Panc1 (cell line): ENCODE results near the gene PDZD8. TPM values are rescaled to one million over a fixed set of nuclear protein-coding genes. Genes with fewer than 3 reads are reported as not detected.

Experiments used
- ATAC-seq: fragments of 200-7000 bp; cut with Tn5 transposase; 2 replicates; pipeline ENCODE4 v1.9.1; 2020; ENCODE audit warnings: mild to moderate bottlenecking, moderate library complexity
- BruUV-seq: library from RNA; stranded (reverse); fragments of 400-500 nt; replicated peaks from 2 replicates; lab custom pipeline; 2021; lab: Mats Ljungman, UMichigan
- CTCF ChIA-PET: fragments of 300-600 bp; sonication (Branson Sonifier 250); formaldehyde crosslinking; loops from one replicate; lab custom pipeline; 2022; ENCODE audit warnings: antibody characterized with exemption; lab: Charles Lee
- POLR2A ChIA-PET: fragments of 300-600 bp; sonication (Branson Sonifier 250); formaldehyde crosslinking; loops from one replicate; lab custom pipeline; 2022; ENCODE audit warnings: antibody characterized with exemption; lab: Charles Lee
- DNase-seq: peaks from one replicate; pipeline ENCODE4 v3.0.0-alpha.2; 2010; ENCODE audit warnings: low read depth, low spot score
- H3K27ac ChIP-seq: 2 replicates; pipeline ENCODE4 v1.5.1; 2011; ENCODE audit warnings: mild to moderate bottlenecking, low read length, inconsistent platforms
- H3K27me3 ChIP-seq: fragments of 200-500 bp; sonication (Bioruptor generic); 2 replicates; pipeline ENCODE4 v1.6.0; 2014; ENCODE audit warnings: low read length, inconsistent platforms; ENCODE audit not compliant: control insufficient read depth, insufficient read depth
- H3K36me3 ChIP-seq: fragments of 200-500 bp; sonication (Bioruptor generic); 2 replicates; pipeline ENCODE4 v1.5.1; 2014; ENCODE audit warnings: inconsistent platforms, mild to moderate bottlenecking, low read length, moderate library complexity; ENCODE audit not compliant: control insufficient read depth, insufficient read depth
- H3K4me1 ChIP-seq: 2 replicates; pipeline ENCODE4 v1.5.1; 2011; ENCODE audit warnings: inconsistent platforms, mild to moderate bottlenecking, low read length, moderate library complexity; ENCODE audit not compliant: control insufficient read depth, insufficient read depth
- H3K4me3 ChIP-seq, 2 experiments: 2 replicates each; pipeline ENCODE4 v1.5.1; 2011 to 2012; ENCODE audit warnings: low read depth in 2 of 2, low read length in 2 of 2, mild to moderate bottlenecking in 2 of 2, inconsistent platforms in 1 of 2, moderate library complexity in 1 of 2
- H3K9me3 ChIP-seq: fragments of 200-500 bp; sonication (Bioruptor generic); 2 replicates; pipeline ENCODE4 v1.5.1; 2014; ENCODE audit warnings: low read depth, mild to moderate bottlenecking, inconsistent platforms, low read length, moderate library complexity; ENCODE audit not compliant: control insufficient read depth, insufficient read depth
- POLR2AphosphoS5 ChIP-seq: IDR thresholded peaks from 2 replicates; pipeline ENCODE4 v1.6.1; 2012; ENCODE audit warnings: mild to moderate bottlenecking, low read depth, low read length, moderate library complexity
- SIN3A ChIP-seq: IDR thresholded peaks from 2 replicates; pipeline ENCODE4 v1.6.1; 2012; ENCODE audit warnings: low read depth, mild to moderate bottlenecking, low read length, moderate library complexity, borderline replicate concordance; ENCODE audit not compliant: insufficient read depth
- TCF7L2 ChIP-seq: IDR thresholded peaks from 2 replicates; pipeline ENCODE4 v1.6.1; 2011; ENCODE audit warnings: mild to moderate bottlenecking, low read depth, low read length, inconsistent platforms
- in situ Hi-C: cut with HindIII; loops from 2 replicates; pipeline ENCODE4 v1.10.0; 2016; ENCODE audit warnings: low sequenced_read_pairs, low pct_unique_long_range_greater_than_20kb
- intact Hi-C: fragments of 100-400 bp; cut with micrococcal nuclease; formaldehyde crosslinking; loops from one replicate; pipeline ENCODE4 v1.10.0; 2022; ENCODE audit not compliant: unreplicated experiment
- total RNA-seq: library from RNA; stranded (reverse); gene quantifications from one replicate; pipeline ENCODE4 v1.2.1, GENCODE V29; 2021; ENCODE audit not compliant: unreplicated experiment
- TF ChIP-seq, protein P1 (sequence below): fragments of 450-650 bp; IDR thresholded peaks from 2 replicates; pipeline ENCODE4 v1.5.1; 2017; ENCODE audit warnings: mild to moderate bottlenecking
- TF ChIP-seq, protein P2 (sequence below), 2 experiments: IDR thresholded peaks; 2 replicates each; pipeline ENCODE4 v1.6.1; 2011 to 2012; ENCODE audit warnings: low read depth in 2 of 2, control low read depth in 1 of 2, low read length in 1 of 2, mild to moderate bottlenecking in 1 of 2, moderate library complexity in 1 of 2; ENCODE audit not compliant: insufficient read depth in 1 of 2

The PDZD8 gene
- total RNA-seq, 1 experiment from 2014 or later: 44.7 TPM

- intact Hi-C loops: no loop called here
- Histone ChIP-seq H3K27ac (peak overlapping the region; percentile 36; the same call in 1 of the 2 replicates), H3K36me3 (no peaks in the 10 kb centered on the region), H3K9me3 (no peaks in the 10 kb centered on the region), H3K27me3 (no peaks in the 10 kb centered on the region), H3K4me1 (peaks cover 31% of the 10 kb centered on the region), H3K4me3 (no peak overlapping the region)
- in situ Hi-C loops: no loop called here
- BruUV-seq: no TSS peak
- POLR2A ChIA-PET: no interaction called here
- CTCF ChIA-PET: interaction anchor here (0.9 kb wide), 1 partner anchor 133 kb away, joined by 3 read pairs; no protein-coding TSS in a partner anchor
- DNase-seq: no peak
- TF ChIP-seq, protein P1, sequence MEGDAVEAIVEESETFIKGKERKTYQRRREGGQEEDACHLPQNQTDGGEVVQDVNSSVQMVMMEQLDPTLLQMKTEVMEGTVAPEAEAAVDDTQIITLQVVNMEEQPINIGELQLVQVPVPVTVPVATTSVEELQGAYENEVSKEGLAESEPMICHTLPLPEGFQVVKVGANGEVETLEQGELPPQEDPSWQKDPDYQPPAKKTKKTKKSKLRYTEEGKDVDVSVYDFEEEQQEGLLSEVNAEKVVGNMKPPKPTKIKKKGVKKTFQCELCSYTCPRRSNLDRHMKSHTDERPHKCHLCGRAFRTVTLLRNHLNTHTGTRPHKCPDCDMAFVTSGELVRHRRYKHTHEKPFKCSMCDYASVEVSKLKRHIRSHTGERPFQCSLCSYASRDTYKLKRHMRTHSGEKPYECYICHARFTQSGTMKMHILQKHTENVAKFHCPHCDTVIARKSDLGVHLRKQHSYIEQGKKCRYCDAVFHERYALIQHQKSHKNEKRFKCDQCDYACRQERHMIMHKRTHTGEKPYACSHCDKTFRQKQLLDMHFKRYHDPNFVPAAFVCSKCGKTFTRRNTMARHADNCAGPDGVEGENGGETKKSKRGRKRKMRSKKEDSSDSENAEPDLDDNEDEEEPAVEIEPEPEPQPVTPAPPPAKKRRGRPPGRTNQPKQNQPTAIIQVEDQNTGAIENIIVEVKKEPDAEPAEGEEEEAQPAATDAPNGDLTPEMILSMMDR: no peak
- TF ChIP-seq POLR2AphosphoS5: no peak
- TF ChIP-seq TCF7L2: no peak
- TF ChIP-seq, protein P2, sequence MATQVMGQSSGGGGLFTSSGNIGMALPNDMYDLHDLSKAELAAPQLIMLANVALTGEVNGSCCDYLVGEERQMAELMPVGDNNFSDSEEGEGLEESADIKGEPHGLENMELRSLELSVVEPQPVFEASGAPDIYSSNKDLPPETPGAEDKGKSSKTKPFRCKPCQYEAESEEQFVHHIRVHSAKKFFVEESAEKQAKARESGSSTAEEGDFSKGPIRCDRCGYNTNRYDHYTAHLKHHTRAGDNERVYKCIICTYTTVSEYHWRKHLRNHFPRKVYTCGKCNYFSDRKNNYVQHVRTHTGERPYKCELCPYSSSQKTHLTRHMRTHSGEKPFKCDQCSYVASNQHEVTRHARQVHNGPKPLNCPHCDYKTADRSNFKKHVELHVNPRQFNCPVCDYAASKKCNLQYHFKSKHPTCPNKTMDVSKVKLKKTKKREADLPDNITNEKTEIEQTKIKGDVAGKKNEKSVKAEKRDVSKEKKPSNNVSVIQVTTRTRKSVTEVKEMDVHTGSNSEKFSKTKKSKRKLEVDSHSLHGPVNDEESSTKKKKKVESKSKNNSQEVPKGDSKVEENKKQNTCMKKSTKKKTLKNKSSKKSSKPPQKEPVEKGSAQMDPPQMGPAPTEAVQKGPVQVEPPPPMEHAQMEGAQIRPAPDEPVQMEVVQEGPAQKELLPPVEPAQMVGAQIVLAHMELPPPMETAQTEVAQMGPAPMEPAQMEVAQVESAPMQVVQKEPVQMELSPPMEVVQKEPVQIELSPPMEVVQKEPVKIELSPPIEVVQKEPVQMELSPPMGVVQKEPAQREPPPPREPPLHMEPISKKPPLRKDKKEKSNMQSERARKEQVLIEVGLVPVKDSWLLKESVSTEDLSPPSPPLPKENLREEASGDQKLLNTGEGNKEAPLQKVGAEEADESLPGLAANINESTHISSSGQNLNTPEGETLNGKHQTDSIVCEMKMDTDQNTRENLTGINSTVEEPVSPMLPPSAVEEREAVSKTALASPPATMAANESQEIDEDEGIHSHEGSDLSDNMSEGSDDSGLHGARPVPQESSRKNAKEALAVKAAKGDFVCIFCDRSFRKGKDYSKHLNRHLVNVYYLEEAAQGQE (IDR thresholded peaks at IDR 0.05; ENCODE audit: insufficient read depth in 1 of 2, low read depth in 2 of 2, low read length in 1 of 2): no peak
- no peak for TF ChIP-seq SIN3A
- peak; percentile 64; the same call in 1 of the 2 replicates for ATAC-seq
Observed at GRCh38 chr10:117345143-117345542, 30.1 kb downstream of the PDZD8 start.

DNA sequence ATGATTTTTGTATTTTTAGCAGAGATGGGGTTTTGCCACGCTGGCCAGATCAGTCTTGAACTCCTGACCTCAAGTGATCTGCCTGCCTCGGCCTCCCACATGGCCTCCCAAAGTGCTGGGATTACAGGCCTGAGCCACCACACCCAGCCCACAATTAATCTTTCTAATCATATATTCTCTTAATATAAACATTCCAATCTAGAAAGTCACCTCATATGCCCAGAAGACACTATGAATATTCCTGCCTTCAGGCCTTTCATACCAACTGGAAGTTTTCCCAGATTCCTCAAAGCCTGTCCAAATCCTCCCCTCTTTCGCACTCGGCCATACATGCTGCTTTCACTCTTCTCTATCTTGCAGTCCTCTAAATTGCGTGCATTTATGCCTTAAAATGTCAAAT lies 32.6 kb downstream of the PDZD8 start:
- H3K9me3 ChIP-seq: no peaks in the 10 kb centered on the region
- ChIA-PET CTCF (interaction anchor here (0.7 kb wide), 1 partner anchor 126 kb away, joined by 6 read pairs; no protein-coding TSS in a partner anchor), POLR2A (no interaction called here)
- TF ChIP-seq SIN3A: no peak
- TF ChIP-seq POLR2AphosphoS5: no peak
- TF ChIP-seq, protein P2 (IDR thresholded peaks at IDR 0.05; ENCODE audit: insufficient read depth in 1 of 2, low read depth in 2 of 2, low read length in 1 of 2): 0 out of 4 replicates have a peak, but pooled peaks of 1 of the 2 experiments have one; percentile 19
- H3K27me3 ChIP-seq: no peaks in the 10 kb centered on the region
- intact Hi-C loops (no loop called here), in situ Hi-C loops (no loop called here)
- H3K27ac ChIP-seq: no peak overlapping the region
- H3K4me1 ChIP-seq: peaks cover 33% of the 10 kb centered on the region
- ATAC-seq: peak; percentile 91
- H3K36me3 ChIP-seq: no peaks in the 10 kb centered on the region
- no peak overlapping the region for H3K4me3 ChIP-seq
- BruUV-seq: no TSS peak
- no peak for DNase-seq
